SK-N-SH (cell line): ENCODE data around the gene FKBP7.

ENCODE experiments used
- ELF1 ChIP-seq: IDR thresholded peaks from 2 replicates; pipeline ENCODE4 v1.4.0; 2012
- EZH2phosphoT487 ChIP-seq: fragments of 200-600 bp; sonication (generic); IDR thresholded peaks from 2 replicates; pipeline ENCODE4 v1.6.1; 2017; ENCODE audit warnings: low read depth, mixed run types, mild to moderate bottlenecking, antibody characterized with exemption, moderate library complexity, borderline replicate concordance
- FOXJ3 ChIP-seq: sonication (generic); formaldehyde crosslinking; IDR thresholded peaks from 2 replicates; pipeline ENCODE4 v1.5.1; 2020; ENCODE audit warnings: mild to moderate bottlenecking, missing genetic modification reagents
- FOXM1 ChIP-seq: IDR thresholded peaks from 2 replicates; pipeline ENCODE4 v1.4.0; 2012; ENCODE audit warnings: low read depth, mild to moderate bottlenecking
- GABPA ChIP-seq: IDR thresholded peaks from 2 replicates; pipeline ENCODE4 v1.4.0; 2012; ENCODE audit warnings: low read depth, mild to moderate bottlenecking
- NRF1 ChIP-seq: IDR thresholded peaks from 2 replicates; pipeline ENCODE4 v1.6.1; 2012; ENCODE audit warnings: low read depth, mild to moderate bottlenecking, low read length
- SMC3 ChIP-seq: IDR thresholded peaks from 2 replicates; pipeline ENCODE4 v1.6.1; 2012; ENCODE audit warnings: low read depth, low read length, improper control_type of control experiment
- TEAD4 ChIP-seq: IDR thresholded peaks from 2 replicates; pipeline ENCODE4 v1.4.0; 2012; ENCODE audit warnings: mild to moderate bottlenecking, borderline replicate concordance; ENCODE audit not compliant: insufficient read depth
- TF ChIP-seq, protein P1 (sequence below): fragments of 200-600 bp; sonication (generic); IDR thresholded peaks from 2 replicates; pipeline ENCODE4 v1.6.1; 2017; ENCODE audit warnings: antibody characterized with exemption, mild to moderate bottlenecking, moderate library complexity
- TF ChIP-seq, protein P2 (sequence below): IDR thresholded peaks from 2 replicates; pipeline ENCODE4; 2012
- TF ChIP-seq, protein P3 (sequence below): IDR thresholded peaks from 2 replicates; pipeline ENCODE4 v1.4.0; 2012; ENCODE audit warnings: low read depth
- TF ChIP-seq, protein P4 (sequence below): IDR thresholded peaks from 2 replicates; pipeline ENCODE4 v1.4.0; 2012; ENCODE audit warnings: low read depth, borderline replicate concordance

DNA sequence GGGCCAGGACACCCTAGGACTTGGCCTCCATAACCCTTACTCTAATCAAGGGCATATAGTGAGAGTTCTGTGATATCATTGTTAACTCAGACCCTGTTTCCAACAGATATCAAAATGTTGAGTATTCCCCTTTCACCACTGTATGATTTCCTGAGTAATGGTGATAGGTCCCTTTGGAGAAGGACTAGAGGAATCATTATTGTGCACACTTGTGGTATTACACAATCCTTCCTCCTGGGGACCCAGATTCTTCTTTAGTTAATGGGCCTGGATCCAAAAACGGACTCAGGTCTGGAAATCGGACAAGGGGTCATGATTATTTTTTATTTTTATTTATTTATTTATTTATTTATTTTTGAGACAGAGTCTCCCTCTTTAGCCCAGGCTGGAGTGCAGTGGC lies 50.9 kb downstream of the FKBP7 start:
- TF ChIP-seq ELF1 = no peak
- TF ChIP-seq, protein P1, sequence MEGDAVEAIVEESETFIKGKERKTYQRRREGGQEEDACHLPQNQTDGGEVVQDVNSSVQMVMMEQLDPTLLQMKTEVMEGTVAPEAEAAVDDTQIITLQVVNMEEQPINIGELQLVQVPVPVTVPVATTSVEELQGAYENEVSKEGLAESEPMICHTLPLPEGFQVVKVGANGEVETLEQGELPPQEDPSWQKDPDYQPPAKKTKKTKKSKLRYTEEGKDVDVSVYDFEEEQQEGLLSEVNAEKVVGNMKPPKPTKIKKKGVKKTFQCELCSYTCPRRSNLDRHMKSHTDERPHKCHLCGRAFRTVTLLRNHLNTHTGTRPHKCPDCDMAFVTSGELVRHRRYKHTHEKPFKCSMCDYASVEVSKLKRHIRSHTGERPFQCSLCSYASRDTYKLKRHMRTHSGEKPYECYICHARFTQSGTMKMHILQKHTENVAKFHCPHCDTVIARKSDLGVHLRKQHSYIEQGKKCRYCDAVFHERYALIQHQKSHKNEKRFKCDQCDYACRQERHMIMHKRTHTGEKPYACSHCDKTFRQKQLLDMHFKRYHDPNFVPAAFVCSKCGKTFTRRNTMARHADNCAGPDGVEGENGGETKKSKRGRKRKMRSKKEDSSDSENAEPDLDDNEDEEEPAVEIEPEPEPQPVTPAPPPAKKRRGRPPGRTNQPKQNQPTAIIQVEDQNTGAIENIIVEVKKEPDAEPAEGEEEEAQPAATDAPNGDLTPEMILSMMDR = no peak
- TF ChIP-seq GABPA = no peak
- no peak for TF ChIP-seq EZH2phosphoT487
- TF ChIP-seq NRF1 = no peak
- TF ChIP-seq, protein P2, sequence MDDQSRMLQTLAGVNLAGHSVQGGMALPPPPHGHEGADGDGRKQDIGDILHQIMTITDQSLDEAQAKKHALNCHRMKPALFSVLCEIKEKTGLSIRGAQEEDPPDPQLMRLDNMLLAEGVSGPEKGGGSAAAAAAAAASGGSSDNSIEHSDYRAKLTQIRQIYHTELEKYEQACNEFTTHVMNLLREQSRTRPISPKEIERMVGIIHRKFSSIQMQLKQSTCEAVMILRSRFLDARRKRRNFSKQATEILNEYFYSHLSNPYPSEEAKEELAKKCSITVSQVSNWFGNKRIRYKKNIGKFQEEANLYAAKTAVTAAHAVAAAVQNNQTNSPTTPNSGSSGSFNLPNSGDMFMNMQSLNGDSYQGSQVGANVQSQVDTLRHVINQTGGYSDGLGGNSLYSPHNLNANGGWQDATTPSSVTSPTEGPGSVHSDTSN = no peak
- no peak for TF ChIP-seq FOXJ3 (CRISPR knock-in tag)
- TF ChIP-seq, protein P3, sequence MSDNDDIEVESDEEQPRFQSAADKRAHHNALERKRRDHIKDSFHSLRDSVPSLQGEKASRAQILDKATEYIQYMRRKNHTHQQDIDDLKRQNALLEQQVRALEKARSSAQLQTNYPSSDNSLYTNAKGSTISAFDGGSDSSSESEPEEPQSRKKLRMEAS = no peak
- TF ChIP-seq, protein P4, sequence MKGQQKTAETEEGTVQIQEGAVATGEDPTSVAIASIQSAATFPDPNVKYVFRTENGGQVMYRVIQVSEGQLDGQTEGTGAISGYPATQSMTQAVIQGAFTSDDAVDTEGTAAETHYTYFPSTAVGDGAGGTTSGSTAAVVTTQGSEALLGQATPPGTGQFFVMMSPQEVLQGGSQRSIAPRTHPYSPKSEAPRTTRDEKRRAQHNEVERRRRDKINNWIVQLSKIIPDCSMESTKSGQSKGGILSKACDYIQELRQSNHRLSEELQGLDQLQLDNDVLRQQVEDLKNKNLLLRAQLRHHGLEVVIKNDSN = no peak
- no peak for TF ChIP-seq FOXM1
- TF ChIP-seq TEAD4 = no peak
- TF ChIP-seq SMC3 = no peak
